ENCODE measurements around the gene NPTXR.

NPTXR gene

GRCh38 chr22:38793317-38793716 is 50.5 kb downstream of the NPTXR start:
- no peak for DNase-seq

GRCh38 chr22:38792833-38793232 is 51.0 kb downstream of the NPTXR start:
- DNase-seq: no peak

- DNase-seq: no peak
Observed at GRCh38 chr22:38789606-38790005, 54.2 kb downstream of the NPTXR start.

GRCh38 chr22:38788846-38789245 is 55.0 kb downstream of the NPTXR start:
- peak in 1 of 2 experiments; percentile 57 for DNase-seq

- DNase-seq: peak; percentile 46 to 88
Observed at GRCh38 chr22:38788021-38788816, 55.6 kb downstream of the NPTXR start.

- DNase-seq: peak in 1 of 2 experiments; percentile 59
Observed at GRCh38 chr22:38786631-38787030, 57.2 kb downstream of the NPTXR start.

GRCh38 chr22:38784856-38785255 is 59.0 kb downstream of the NPTXR start:
- DNase-seq: peak in 1 of 2 experiments; percentile 39

- no peak for DNase-seq
Observed at GRCh38 chr22:38784035-38784434, 59.8 kb downstream of the NPTXR start.

GRCh38 chr22:38783095-38783615 is 60.7 kb downstream of the NPTXR start:
- no peak for DNase-seq

GRCh38 chr22:38782402-38783094 is 61.3 kb downstream of the NPTXR start:
- DNase-seq: peak in 1 of 2 experiments; percentile 29

- DNase-seq: peak; percentile 29 to 60
Observed at GRCh38 chr22:38781033-38781432, 62.8 kb downstream of the NPTXR start.

GRCh38 chr22:38777087-38777671 is 66.6 kb downstream of the NPTXR start:
- DNase-seq: no peak

- DNase-seq: no peak
Observed at GRCh38 chr22:38776086-38776485, 67.7 kb downstream of the NPTXR start.

GRCh38 chr22:38775656-38776055 is 68.2 kb downstream of the NPTXR start:
- DNase-seq: no peak

GRCh38 chr22:38774496-38775166 is 69.2 kb downstream of the NPTXR start:
- no peak for DNase-seq

GRCh38 chr22:38773363-38773946 is 70.4 kb downstream of the NPTXR start:
- no peak for DNase-seq

GRCh38 chr22:38772623-38772873 is 71.3 kb downstream of the NPTXR start:
- no peak for DNase-seq

- DNase-seq: no peak
Observed at GRCh38 chr22:38770257-38770949, 73.4 kb downstream of the NPTXR start.

Data from NCI-H446 (cell line).